ENCODE measurements around the gene PI3. TPM values are rescaled to one million over a fixed set of nuclear protein-coding genes. Genes with fewer than 3 reads are reported as not detected.

The PI3 gene
- 1.9 to 4.3 TPM (median 2.3 TPM) in 5 replicates for total RNA-seq (2022; extraction: Qiagen RNA extraction)

GRCh38 chr20:45174434-45175364 is at the start of gene PI3:
Gene PI3, plus strand, starts transcription at chr20:45174902. Its CDS starts 21 bp downstream, at chr20:45174923.

GRCh38 chr20:45206725-45207124 is 32.0 kb downstream of the PI3 start, which contains the start of gene SEMG1:
Gene SEMG1, plus strand, starts transcription at chr20:45207033. Its CDS starts 21 bp downstream, at chr20:45207054.

GRCh38 chr20:45221076-45221475 is 46.4 kb downstream of the PI3 start, which contains the start of gene SEMG2:
Gene SEMG2, plus strand, starts transcription at chr20:45221373. Its CDS starts 17 bp downstream, at chr20:45221390.

Other genes starting within 250 kb of the PI3 start
- gene TOMM34, start 214.5 kb upstream of the PI3 start, total RNA-seq (2022; extraction: Qiagen RNA extraction): 38.3 to 42.4 TPM (median 39.4 TPM) in 5 replicates
- gene STK4, start 208.4 kb upstream of the PI3 start, total RNA-seq (2022; extraction: Qiagen RNA extraction): 12.3 to 17.9 TPM (median 16.2 TPM) in 5 replicates
- gene KCNS1, start 73.8 kb upstream of the PI3 start, total RNA-seq (2022; extraction: Qiagen RNA extraction): not detected in 5 replicates
- not detected in 5 replicates for gene WFDC5, start 59.7 kb upstream of the PI3 start, total RNA-seq (2022; extraction: Qiagen RNA extraction)
- not detected in 5 replicates for gene WFDC12, start 50.4 kb upstream of the PI3 start, total RNA-seq (2022; extraction: Qiagen RNA extraction)
- 0.05 TPM in 1 of 5 replicates, not detected in the others for gene SEMG1, start 32.1 kb downstream of the PI3 start, total RNA-seq (2022; extraction: Qiagen RNA extraction)
- gene SEMG2, start 46.5 kb downstream of the PI3 start, total RNA-seq (2022; extraction: Qiagen RNA extraction): not detected in 5 replicates
- gene SLPI, start 79.7 kb downstream of the PI3 start, total RNA-seq (2022; extraction: Qiagen RNA extraction): 7.6 to 12.8 TPM (median 11.3 TPM) in 5 replicates
- not detected in 5 replicates for gene RBPJL, start 131.9 kb downstream of the PI3 start, total RNA-seq (2022; extraction: Qiagen RNA extraction)
- gene MATN4, start 133.4 kb downstream of the PI3 start, total RNA-seq (2022; extraction: Qiagen RNA extraction): 0.03 to 0.14 TPM (median 0.07 TPM) in 5 replicates
- gene SDC4, start 173.5 kb downstream of the PI3 start, total RNA-seq (2022; extraction: Qiagen RNA extraction): 88.5 to 111 TPM (median 102 TPM) in 5 replicates
- 22.2 to 30.5 TPM (median 28.6 TPM) in 5 replicates for gene SYS1, start 188.3 kb downstream of the PI3 start, total RNA-seq (2022; extraction: Qiagen RNA extraction)
- not detected in 5 replicates for gene TP53TG5, start 203.4 kb downstream of the PI3 start, total RNA-seq (2022; extraction: Qiagen RNA extraction)
- 21.7 to 26.4 TPM (median 23.8 TPM) in 5 replicates for gene DBNDD2, start 233.4 kb downstream of the PI3 start, total RNA-seq (2022; extraction: Qiagen RNA extraction)
- gene PIGT, start 241.2 kb downstream of the PI3 start, total RNA-seq (2022; extraction: Qiagen RNA extraction): 82.5 to 106 TPM (median 104 TPM) in 5 replicates

Measured in A549 treated with dexamethasone at 1 μM for 4 hours (cell line).